Lower lobe of right lung (tissue), 2 donors: ENCODE measurements around the gene ABTB2. TPM values are rescaled to one million over a fixed set of nuclear protein-coding genes. Genes with fewer than 3 reads are reported as not detected.

ENCODE experiments used
- ATAC-seq, 2 donors: fragments of 200-7000 bp; cut with Tn5 transposase; one replicate each; pipeline ENCODE4 v1.9.1; 2020 to 2022; ENCODE audit warnings: mild to moderate bottlenecking in 2 of 2, moderate library complexity in 2 of 2
- DNase-seq: peaks from one replicate; pipeline ENCODE4 v3.0.0-alpha.2; 2020
- H3K27ac ChIP-seq: fragments of 200-600 bp; one replicate; pipeline ENCODE4 v1.8.0; 2022
- H3K27me3 ChIP-seq: fragments of 200-600 bp; one replicate; pipeline ENCODE4 v1.8.0; 2022; ENCODE audit warnings: low read depth
- H3K36me3 ChIP-seq: fragments of 200-600 bp; one replicate; pipeline ENCODE4 v1.8.0; 2022; ENCODE audit warnings: mild to moderate bottlenecking
- H3K4me1 ChIP-seq: fragments of 200-600 bp; one replicate; pipeline ENCODE4 v1.8.0; 2022
- H3K4me3 ChIP-seq: fragments of 200-600 bp; one replicate; pipeline ENCODE4 v1.8.0; 2022; ENCODE audit warnings: mild to moderate bottlenecking
- H3K9me3 ChIP-seq: fragments of 200-600 bp; one replicate; pipeline ENCODE4 v1.8.0; 2022
- intact Hi-C: fragments of 100-400 bp; cut with DNase I; formaldehyde crosslinking; loops from one replicate; pipeline ENCODE4 v1.11.0; 2022
- total RNA-seq: library from RNA; stranded (reverse); fragmentation: NEBNext Ultra II Directional; extraction: Animal tissue kit (Norgen Biotek cat#: 25700); gene quantifications from one replicate; pipeline ENCODE4 v1.2.1, GENCODE V29; 2021
- TF ChIP-seq, protein P1 (sequence below): fragments of 200-600 bp; IDR thresholded peaks from one replicate; pipeline ENCODE4 v1.8.0; 2022; ENCODE audit warnings: antibody characterized with exemption, mild to moderate bottlenecking
- donor health status: DM: no; HTN: yes; CAD: no; lungs with severe emphysema.

Gene ABTB2
- total RNA-seq, 1 donor from 2014 or later: 2.7 TPM

DNA sequence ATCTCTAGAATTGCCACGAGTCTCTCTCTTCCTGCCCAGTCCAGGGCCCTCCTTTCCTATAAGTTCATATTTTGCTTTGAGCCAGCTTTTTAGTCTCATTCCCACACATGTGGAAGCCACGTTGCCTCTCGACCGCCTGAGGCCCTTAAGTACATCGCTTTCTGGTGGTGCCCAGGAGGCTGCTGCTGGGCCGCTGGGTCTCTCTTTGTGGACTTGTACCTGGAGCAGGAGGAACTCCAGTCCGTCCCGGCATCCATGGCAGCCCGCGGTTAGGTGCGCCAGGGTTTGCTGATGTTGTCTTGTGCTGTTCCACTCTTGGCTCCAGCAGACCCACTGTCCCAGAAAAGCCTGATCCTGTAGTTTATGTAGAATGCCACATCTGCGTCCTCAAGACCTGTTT is 211.4 kb downstream of the ABTB2 start:
- Histone ChIP-seq H3K27ac (no peak overlapping the region), H3K4me1 (peaks cover 4% of the 10 kb centered on the region), H3K27me3 (no peaks in the 10 kb centered on the region), H3K9me3 (no peaks in the 10 kb centered on the region), H3K4me3 (no peak overlapping the region), H3K36me3 (peaks cover 87% of the 10 kb centered on the region)
- peak; percentile 42 for DNase-seq
- intact Hi-C loops: no loop called here
- TF ChIP-seq, protein P1, sequence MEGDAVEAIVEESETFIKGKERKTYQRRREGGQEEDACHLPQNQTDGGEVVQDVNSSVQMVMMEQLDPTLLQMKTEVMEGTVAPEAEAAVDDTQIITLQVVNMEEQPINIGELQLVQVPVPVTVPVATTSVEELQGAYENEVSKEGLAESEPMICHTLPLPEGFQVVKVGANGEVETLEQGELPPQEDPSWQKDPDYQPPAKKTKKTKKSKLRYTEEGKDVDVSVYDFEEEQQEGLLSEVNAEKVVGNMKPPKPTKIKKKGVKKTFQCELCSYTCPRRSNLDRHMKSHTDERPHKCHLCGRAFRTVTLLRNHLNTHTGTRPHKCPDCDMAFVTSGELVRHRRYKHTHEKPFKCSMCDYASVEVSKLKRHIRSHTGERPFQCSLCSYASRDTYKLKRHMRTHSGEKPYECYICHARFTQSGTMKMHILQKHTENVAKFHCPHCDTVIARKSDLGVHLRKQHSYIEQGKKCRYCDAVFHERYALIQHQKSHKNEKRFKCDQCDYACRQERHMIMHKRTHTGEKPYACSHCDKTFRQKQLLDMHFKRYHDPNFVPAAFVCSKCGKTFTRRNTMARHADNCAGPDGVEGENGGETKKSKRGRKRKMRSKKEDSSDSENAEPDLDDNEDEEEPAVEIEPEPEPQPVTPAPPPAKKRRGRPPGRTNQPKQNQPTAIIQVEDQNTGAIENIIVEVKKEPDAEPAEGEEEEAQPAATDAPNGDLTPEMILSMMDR: no peak
- ATAC-seq: no peak

DNA sequence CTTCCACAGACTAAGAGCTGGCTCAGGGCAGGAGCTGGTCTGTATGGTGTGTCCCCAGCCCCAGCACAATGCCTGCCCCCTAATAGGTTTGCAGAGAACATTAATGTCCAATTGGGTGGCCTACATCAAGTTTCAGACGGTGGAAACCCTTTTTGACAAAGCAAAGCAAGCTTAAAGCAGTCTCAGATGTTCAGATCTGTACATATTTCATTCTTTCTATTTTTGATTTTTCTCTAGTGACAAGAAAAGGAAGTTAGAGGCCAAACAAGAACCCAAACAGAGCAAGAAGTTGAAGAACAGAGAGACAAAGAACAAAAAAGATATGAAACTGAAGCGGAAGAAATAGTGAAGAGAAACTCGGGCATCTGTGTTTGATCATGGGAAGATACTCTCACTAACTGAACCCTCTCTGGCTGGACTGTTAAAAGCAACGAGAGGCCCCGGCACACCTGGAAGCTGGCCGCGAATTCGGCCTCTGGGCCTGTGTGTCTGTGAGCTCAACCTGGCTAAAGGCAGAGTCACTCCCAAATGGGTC is 211.9 kb downstream of the ABTB2 start:
- Histone ChIP-seq H3K4me1 (peaks cover 4% of the 10 kb centered on the region), H3K9me3 (no peaks in the 10 kb centered on the region), H3K27ac (no peak overlapping the region), H3K27me3 (no peaks in the 10 kb centered on the region), H3K36me3 (peaks cover 90% of the 10 kb centered on the region), H3K4me3 (no peak overlapping the region)
- TF ChIP-seq, protein P1: no peak
- no peak for ATAC-seq
- no peak for DNase-seq
- intact Hi-C loops: no loop called here

DNA sequence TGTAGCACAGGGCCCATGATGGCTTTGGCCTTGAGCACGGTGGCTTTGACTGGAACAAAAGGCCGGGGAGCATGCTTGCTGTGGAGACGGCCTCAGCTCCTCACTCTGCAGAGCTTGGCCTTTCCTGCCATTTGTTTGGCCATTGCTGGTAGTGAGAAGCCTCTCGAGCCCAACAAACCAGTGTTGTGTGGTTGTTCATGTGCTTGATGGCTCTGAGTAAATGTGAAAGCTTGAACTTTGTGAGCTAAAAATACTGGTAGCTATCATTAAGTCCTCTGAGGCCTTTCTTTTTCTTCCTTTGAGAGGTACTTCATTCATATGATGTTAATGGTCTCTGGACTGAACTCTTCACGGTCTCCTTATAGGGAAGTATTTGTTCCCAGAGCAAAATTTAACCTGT is 212.7 kb downstream of the ABTB2 start:
- Histone ChIP-seq H3K9me3 (no peaks in the 10 kb centered on the region), H3K27me3 (no peaks in the 10 kb centered on the region), H3K27ac (no peak overlapping the region), H3K4me1 (no peaks in the 10 kb centered on the region), H3K4me3 (no peak overlapping the region), H3K36me3 (peaks cover 99% of the 10 kb centered on the region)
- TF ChIP-seq, protein P1: no peak
- ATAC-seq: no peak
- intact Hi-C loops: no loop called here
- no peak for DNase-seq

DNA sequence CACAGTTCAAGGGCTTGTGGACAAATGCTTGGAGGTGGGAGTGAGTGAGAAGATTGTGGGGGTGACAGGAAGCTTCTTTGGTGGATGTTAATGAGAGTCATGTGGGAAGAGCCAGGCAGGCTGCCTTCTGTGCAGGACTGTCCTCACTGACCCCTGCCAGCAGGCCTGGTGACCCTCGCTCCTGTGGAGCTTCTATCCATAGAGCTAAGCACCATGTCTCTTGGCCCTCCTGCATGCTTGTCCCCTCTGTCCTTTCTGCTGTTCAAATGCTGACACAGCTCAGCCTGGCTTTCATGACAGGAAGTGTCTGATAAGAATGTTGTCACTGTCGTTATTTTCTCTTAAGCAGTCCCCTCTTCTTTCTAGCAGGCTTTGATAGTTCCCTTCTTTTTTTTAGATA is 214.8 kb downstream of the ABTB2 start:
- no peaks in the 10 kb centered on the region for H3K27me3 ChIP-seq
- H3K4me3 ChIP-seq: no peak overlapping the region
- H3K4me1 ChIP-seq: no peaks in the 10 kb centered on the region
- peaks cover 99% of the 10 kb centered on the region for H3K36me3 ChIP-seq
- no peaks in the 10 kb centered on the region for H3K9me3 ChIP-seq
- intact Hi-C loops: no loop called here
- ATAC-seq (no peak), DNase-seq (peak; percentile 11)
- TF ChIP-seq, protein P1: no peak
- H3K27ac ChIP-seq: no peak overlapping the region

DNA sequence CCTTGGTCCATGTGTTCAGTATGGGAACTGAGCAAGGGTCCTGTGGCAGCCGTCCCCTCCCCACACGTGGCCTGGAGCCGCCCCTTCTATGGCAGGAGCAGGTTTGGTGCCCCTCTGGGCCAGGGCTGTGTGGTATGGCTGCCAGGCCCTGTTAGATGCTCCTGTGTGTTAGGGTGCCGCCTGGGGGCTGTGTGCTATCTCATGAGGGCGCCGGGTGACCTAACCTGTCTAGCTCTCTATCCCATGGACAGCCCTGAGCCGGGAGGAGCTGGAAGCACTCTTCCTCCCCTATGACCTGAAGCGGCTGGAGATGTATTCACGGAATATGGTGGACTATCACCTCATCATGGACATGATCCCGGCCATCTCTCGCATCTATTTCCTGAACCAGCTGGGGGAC is 217.7 kb downstream of the ABTB2 start:
- Histone ChIP-seq H3K36me3 (peaks cover 99% of the 10 kb centered on the region), H3K9me3 (no peaks in the 10 kb centered on the region), H3K27ac (no peak overlapping the region), H3K4me1 (no peaks in the 10 kb centered on the region), H3K27me3 (no peaks in the 10 kb centered on the region), H3K4me3 (no peak overlapping the region)
- peak; percentile 30 for DNase-seq
- intact Hi-C loops: no loop called here
- TF ChIP-seq, protein P1: no peak
- no peak for ATAC-seq

DNA sequence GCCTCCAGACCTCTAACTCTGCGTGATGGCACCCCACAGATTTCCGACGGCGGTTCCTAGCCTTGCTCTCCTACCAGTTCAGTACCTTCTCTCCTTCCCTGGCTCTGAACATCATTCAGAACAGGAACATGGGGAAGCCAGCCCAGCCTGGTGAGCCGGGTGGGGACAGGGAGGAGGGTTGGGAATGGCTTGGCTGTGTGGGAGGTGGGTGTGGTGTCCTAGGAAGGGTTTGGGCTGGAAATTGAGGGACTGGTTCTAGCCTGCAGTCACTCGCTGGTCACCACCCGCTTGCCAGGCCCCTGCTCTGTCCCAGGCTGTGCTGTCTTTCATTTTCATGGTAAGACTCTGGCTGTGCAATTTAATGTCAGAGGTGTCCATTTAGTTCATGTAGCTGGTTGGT is 218.5 kb downstream of the ABTB2 start:
- no peak for DNase-seq
- no peaks in the 10 kb centered on the region for H3K9me3 ChIP-seq
- H3K4me1 ChIP-seq: no peaks in the 10 kb centered on the region
- intact Hi-C loops: no loop called here
- ATAC-seq: no peak
- no peak overlapping the region for H3K4me3 ChIP-seq
- TF ChIP-seq, protein P1: no peak
- H3K27me3 ChIP-seq: no peaks in the 10 kb centered on the region
- no peak overlapping the region for H3K27ac ChIP-seq
- peaks cover 99% of the 10 kb centered on the region for H3K36me3 ChIP-seq
